IPS-18a (cell line): ENCODE data around the gene HRH2.

Source experiments
- H3K27ac ChIP-seq: one replicate; pipeline ENCODE4 v1.5.1; 2013; ENCODE audit warnings: low read length
- H3K27me3 ChIP-seq: one replicate; pipeline ENCODE4 v1.6.1; 2013; ENCODE audit warnings: mild to moderate bottlenecking, low read length; ENCODE audit not compliant: control insufficient read depth, insufficient read depth
- H3K36me3 ChIP-seq: one replicate; pipeline ENCODE4 v1.6.1; 2013; ENCODE audit warnings: low read depth, low read length; ENCODE audit not compliant: control insufficient read depth
- H3K4me1 ChIP-seq: one replicate; pipeline ENCODE4 v1.6.1; 2013; ENCODE audit warnings: low read depth, low read length; ENCODE audit not compliant: control insufficient read depth
- H3K4me3 ChIP-seq: one replicate; pipeline ENCODE4 v1.5.1; 2013; ENCODE audit warnings: low read length
- H3K9ac ChIP-seq: one replicate; pipeline ENCODE4 v1.6.1; 2013; ENCODE audit warnings: mild to moderate bottlenecking, low read length, moderate library complexity
- H3K9me3 ChIP-seq: one replicate; pipeline ENCODE4 v1.6.1; 2013; ENCODE audit warnings: low read depth, low read length; ENCODE audit not compliant: control insufficient read depth

HRH2 gene

DNA sequence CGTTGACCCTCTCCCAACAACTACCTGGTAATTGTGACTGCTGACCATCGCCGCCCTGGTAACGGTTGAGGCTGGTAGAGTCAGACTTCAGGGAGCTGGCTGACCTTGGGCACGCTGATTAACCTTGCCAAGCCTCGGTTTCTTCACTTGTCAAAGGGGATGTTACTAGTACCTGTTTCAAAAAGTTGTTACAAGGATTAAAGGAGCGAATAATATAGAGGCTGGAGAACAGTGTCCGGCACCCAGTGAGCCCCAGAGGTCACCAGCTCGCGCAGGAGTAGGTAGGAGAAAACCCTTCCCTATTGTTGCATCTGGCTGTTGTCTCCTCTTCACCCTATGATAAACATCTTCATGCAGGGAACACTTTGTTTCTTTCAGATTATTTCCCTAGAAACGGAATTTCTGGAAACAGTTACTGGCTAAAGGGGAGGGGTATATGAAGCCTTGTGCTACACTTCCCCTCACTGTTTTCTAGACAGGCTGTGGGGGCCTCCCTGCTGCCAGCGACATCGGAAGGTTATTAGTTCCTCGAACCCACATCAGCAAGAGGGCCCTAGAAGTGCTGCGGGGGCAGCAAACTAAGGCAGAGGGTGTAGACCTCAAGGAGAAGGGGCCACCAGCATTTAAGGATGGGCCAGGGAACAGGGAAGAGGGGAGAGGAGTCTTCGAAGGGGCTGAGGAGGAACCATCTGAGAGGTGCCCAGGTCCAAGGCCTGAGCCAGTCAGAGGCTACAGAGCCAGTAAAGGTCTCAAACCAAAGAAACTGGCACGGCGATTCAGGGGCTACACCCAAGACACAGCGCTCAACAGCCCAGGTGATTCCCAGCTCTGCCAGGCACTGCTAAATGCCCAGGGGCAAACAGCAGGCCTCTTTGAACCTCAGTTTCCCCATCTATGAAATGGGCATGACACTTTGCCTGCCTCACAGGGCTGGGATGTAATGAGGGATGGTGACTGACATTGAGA lies 37.6 kb downstream of the HRH2 start:
- peaks cover 14% of the 10 kb centered on the region for H3K4me1 ChIP-seq
- no peaks in the 10 kb centered on the region for H3K36me3 ChIP-seq
- no peaks in the 10 kb centered on the region for H3K27me3 ChIP-seq
- H3K4me3 ChIP-seq = no peak overlapping the region
- H3K27ac ChIP-seq = no peak overlapping the region
- no peak overlapping the region for H3K9ac ChIP-seq
- no peaks in the 10 kb centered on the region for H3K9me3 ChIP-seq

DNA sequence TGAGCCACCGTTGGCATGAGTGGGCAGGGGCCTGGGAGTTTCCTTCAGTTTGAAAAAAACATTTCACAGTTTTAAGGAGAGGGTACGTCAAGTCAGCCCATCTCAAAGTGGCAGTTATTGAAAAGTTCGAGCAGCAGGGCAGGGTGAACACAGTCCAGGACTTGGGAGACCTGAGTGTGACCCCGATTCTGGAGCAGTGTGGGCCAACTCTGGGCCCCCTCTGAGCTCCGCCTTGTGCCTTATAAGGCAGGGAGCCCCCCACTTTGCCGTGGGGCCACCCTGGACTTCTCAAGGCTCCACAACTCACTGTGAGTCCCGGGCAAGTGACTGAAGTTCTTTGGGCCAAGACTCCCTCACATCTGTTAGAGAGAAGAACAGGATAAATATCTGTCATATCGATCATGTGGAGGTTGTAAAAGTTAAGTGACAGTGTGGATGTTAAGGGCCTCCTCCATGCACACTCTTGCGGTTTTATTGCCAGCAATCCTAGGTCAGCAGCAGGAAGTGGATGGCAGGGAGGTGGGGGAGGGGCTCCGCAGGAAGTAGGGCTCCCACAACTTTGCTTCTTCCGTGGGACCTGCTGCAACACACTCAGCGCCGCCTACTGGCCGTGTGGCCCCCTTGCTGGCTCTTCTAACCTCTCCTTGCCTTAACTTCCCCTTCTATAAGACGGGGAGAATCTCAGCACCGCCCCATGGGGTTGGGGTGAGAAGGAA lies 38.4 kb downstream of the HRH2 start:
- no peak overlapping the region for H3K27ac ChIP-seq
- H3K4me1 ChIP-seq = peaks cover 14% of the 10 kb centered on the region
- no peak overlapping the region for H3K9ac ChIP-seq
- H3K27me3 ChIP-seq = no peaks in the 10 kb centered on the region
- H3K9me3 ChIP-seq = no peaks in the 10 kb centered on the region
- H3K36me3 ChIP-seq = no peaks in the 10 kb centered on the region
- no peak overlapping the region for H3K4me3 ChIP-seq

DNA sequence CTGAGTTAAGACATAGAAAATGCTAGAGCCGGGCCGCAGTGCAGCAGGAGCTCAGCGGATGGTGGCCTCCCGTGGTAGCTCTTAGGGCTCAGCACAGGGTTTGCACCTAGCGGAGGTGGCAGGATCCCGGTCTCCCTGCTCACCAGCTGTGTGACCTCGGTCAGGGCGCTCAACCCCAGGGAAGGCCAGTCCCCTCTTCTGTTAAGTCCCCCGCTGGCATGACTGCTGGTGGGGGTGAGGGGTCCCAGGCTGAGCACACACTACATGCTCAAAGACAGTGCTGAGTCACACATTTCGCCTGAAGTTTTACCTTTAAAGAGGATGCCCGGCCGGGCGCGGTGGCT lies 39.0 kb downstream of the HRH2 start:
- Histone ChIP-seq H3K9ac (no peak overlapping the region), H3K9me3 (no peaks in the 10 kb centered on the region), H3K4me1 (peaks cover 14% of the 10 kb centered on the region)

DNA sequence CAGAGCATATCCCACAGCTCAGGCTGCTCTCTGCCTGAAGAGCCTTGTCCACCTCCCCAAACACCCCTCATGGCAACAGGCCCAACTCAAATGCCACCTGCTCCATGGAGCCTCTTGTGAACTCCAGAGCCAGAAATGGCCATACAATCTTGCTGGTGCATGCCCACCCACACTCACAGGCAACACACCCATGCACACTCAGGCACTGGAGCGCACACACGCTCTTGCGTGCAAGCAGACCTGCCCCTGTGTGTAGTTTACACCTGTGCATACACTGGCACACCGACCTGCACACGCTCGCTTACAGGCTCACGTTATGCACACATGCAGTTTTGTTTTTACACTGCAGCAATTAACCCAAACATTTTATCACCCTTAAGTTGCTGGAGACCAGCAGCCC lies 40.0 kb downstream of the HRH2 start:
- H3K4me3 ChIP-seq = no peak overlapping the region
- peaks cover 14% of the 10 kb centered on the region for H3K4me1 ChIP-seq
- no peak overlapping the region for H3K27ac ChIP-seq
- no peaks in the 10 kb centered on the region for H3K36me3 ChIP-seq
- no peaks in the 10 kb centered on the region for H3K9me3 ChIP-seq
- no peaks in the 10 kb centered on the region for H3K27me3 ChIP-seq
- H3K9ac ChIP-seq = no peak overlapping the region

More for the DNA sequence above, 39.0 kb downstream of the HRH2 start:
- no peaks in the 10 kb centered on the region for H3K27me3 ChIP-seq
- no peak overlapping the region for H3K4me3 ChIP-seq
- no peak overlapping the region for H3K27ac ChIP-seq
- H3K36me3 ChIP-seq = no peaks in the 10 kb centered on the region

DNA sequence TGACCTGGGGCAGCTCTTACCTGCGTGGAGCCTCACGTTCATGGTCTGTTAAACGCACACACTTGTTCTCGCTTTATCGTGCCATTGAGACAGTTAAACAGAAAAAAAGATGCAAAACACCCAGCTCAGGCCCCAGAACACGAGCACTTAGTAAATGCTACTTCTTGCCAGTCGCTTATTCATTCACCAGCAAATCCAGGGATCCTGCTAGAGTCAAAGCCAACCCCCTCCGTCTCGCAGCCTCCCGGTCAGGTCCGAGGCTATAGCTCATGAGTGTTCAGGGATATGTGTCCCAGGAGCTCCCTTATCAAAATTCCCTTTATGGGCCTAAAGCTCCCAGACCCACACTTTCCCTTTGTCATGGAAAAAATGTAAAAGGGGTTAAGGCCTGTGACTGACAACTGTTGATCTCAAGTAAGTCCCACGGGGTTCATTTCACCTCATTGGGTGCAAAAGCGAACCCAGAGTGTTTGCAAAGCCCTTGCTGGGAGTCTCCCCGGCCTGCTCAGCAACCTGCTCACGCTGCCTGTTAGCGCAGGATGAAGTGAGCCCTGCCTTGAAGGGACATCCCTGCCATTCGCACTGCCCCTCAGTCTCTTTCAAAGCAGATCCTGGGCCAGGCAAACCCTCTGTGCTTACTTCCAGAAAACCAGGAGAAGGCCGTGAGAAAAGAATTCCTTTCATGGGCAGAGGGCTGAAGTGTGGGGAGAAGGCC lies 40.7 kb downstream of the HRH2 start:
- Histone ChIP-seq H3K4me1 (peaks cover 14% of the 10 kb centered on the region), H3K9ac (no peak overlapping the region), H3K36me3 (no peaks in the 10 kb centered on the region), H3K4me3 (no peak overlapping the region), H3K27ac (no peak overlapping the region), H3K27me3 (no peaks in the 10 kb centered on the region), H3K9me3 (no peaks in the 10 kb centered on the region)

DNA sequence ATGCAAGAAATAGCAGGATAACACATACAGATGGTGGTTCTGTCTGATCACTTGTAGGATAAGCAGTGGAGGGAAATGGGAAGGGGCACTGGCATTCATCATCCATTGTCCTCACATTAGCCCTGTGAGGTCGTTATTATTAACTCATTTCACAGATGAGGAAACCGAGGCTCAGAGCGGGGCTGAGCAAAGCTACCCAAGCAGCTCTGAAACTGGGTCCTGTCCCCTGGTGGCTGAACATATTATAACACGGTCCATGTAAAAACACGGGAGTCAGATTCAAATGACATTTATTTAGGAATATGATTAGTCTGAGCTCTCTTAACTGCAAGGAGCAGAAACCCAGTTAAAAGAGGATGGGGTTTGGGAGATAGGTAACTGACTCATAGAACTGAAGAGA lies 43.1 kb downstream of the HRH2 start:
- Histone ChIP-seq H3K36me3 (no peaks in the 10 kb centered on the region), H3K27ac (no peak overlapping the region), H3K9me3 (no peaks in the 10 kb centered on the region), H3K4me1 (peaks cover 14% of the 10 kb centered on the region), H3K27me3 (no peaks in the 10 kb centered on the region), H3K9ac (no peak overlapping the region), H3K4me3 (no peak overlapping the region)

DNA sequence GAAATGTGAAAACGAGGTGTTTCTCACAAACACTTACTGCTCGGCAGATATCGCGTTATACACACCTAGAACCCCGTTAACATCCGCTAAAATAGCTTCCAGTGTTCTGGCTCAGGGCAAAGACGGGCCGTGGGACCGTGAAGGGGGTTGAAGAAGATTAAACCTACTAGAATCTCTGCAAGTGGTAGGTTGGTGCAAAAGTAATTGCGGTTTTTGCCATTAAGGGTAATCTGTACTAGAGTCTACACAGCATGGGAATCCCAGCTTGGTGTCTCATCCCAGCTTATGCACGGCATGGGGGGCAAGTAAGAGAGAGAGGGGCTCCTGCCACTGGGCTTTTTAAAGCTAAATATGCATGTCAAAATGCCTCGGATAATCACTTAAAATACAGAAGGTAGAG lies 43.9 kb downstream of the HRH2 start:
- H3K9me3 ChIP-seq = no peaks in the 10 kb centered on the region
- peaks cover 8% of the 10 kb centered on the region for H3K4me1 ChIP-seq
- no peak overlapping the region for H3K4me3 ChIP-seq
- H3K9ac ChIP-seq = no peak overlapping the region
- H3K27ac ChIP-seq = no peak overlapping the region
- no peaks in the 10 kb centered on the region for H3K36me3 ChIP-seq
- H3K27me3 ChIP-seq = no peaks in the 10 kb centered on the region

DNA sequence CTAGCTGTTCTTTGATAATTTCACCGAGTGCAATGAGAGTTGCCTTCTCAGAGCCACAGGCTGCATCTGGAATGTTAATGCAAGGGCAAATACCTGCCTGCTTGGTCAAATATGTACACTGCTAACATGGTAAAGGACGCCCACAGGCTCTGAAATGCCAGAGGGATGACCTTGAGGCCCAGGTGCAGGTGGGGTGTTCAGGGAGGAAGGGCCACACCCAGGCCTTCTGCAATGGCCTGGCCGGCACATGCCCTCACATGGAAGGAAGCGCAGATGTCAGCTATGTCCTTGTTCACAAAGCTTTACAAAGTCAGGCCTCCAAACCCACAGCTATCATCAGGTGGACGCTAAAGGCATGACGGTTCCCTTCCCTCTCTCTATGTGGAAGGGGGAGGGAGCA lies 48.6 kb downstream of the HRH2 start:
- Histone ChIP-seq H3K9ac (no peak overlapping the region), H3K27me3 (no peaks in the 10 kb centered on the region), H3K36me3 (no peaks in the 10 kb centered on the region), H3K4me1 (no peaks in the 10 kb centered on the region), H3K27ac (no peak overlapping the region), H3K4me3 (no peak overlapping the region), H3K9me3 (no peaks in the 10 kb centered on the region)

DNA sequence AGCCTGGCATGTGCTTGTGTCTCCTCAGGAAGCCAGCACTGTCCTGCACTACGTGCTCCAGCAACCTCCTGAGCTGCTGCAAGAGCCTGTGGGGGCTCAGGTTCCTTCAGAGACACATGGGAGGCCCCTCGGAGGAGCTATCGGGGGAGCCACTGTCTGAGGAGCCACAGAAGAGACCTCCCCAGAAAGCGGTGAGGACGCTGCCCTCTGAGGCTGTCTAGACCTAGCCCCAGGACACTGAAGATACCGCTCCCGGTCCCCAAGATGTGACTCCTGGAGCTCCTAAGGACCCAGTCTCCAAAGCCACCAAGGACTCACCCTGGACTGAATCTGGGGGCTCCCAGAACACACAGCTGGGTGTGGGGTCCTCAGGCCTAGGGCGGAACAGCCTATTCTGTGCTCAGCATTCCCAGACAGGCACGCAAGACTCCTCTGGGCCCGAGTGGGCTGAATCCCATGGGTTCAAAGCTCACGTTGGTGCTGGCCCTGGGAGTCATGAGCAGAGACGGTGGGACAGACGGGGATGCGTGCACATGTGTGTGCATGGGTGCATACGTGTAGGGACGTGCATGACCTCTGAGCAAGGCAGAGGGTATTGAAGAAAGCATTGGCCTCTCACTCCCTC lies 50.0 kb downstream of the HRH2 start:
- Histone ChIP-seq H3K9ac (no peak overlapping the region), H3K9me3 (no peaks in the 10 kb centered on the region), H3K4me3 (no peak overlapping the region), H3K27ac (no peak overlapping the region), H3K4me1 (no peaks in the 10 kb centered on the region), H3K36me3 (no peaks in the 10 kb centered on the region), H3K27me3 (no peaks in the 10 kb centered on the region)

DNA sequence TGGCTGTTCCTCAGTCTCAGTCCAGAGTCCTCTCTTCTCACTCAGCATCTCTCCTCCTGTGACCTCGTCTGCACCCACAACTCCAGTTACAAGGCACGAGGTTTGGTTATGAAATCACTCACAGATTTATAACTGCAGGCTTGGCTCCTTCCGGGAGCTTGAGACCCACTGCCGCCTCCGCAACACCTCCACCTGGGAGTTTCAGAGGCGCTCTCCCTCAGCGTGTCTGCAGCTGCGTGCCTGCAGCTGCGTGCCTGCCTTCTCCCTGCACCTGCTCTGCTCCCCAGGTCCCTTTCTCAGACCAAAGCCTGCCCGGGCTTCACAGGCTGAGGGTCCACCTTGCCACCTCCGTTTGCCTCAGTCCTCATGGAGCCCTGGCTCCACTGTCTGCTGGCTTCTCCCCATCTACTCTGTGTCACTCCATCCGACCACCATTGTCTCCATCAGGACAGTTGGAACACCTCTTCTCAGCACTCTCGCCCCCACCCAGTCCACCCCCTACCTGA lies 51.5 kb downstream of the HRH2 start:
- no peaks in the 10 kb centered on the region for H3K27me3 ChIP-seq
- H3K36me3 ChIP-seq = no peaks in the 10 kb centered on the region
- no peaks in the 10 kb centered on the region for H3K4me1 ChIP-seq
- H3K4me3 ChIP-seq = no peak overlapping the region
- no peak overlapping the region for H3K27ac ChIP-seq
- H3K9ac ChIP-seq = no peak overlapping the region
- no peaks in the 10 kb centered on the region for H3K9me3 ChIP-seq

DNA sequence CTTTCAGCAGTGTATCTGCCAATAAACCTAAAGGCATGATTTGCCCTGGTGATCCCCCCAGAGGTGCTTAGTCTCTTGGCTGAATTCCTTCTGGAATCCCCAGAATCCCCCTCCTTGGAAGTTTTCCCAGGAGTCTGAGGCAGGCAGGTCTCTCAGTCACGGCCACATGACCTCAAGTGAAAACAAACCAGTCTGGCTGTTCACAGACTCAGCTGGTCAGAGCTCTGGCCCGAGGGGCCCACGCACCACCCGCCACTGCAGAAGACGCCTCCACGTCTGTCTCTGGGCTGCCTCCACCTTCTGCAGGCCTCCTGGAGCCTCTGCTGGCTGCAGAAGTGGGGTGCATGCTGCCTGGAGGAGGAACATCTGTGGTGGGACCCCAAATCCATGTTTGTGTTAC lies 52.5 kb downstream of the HRH2 start:
- H3K27me3 ChIP-seq = no peaks in the 10 kb centered on the region
- no peaks in the 10 kb centered on the region for H3K4me1 ChIP-seq
- no peak overlapping the region for H3K9ac ChIP-seq
- no peak overlapping the region for H3K27ac ChIP-seq
- no peaks in the 10 kb centered on the region for H3K9me3 ChIP-seq
- H3K36me3 ChIP-seq = no peaks in the 10 kb centered on the region
- H3K4me3 ChIP-seq = no peak overlapping the region
